ENCODE data around the gene P2RY2.

Gene P2RY2

GRCh38 chr11:73218106-73218829, at the start of gene P2RY2:
P2RY2 (plus strand) TSS chr11:73218281; CDS start chr11:73234160, 15,879 bp downstream.
- DNase-seq = peak; percentile 72

- no peak for DNase-seq
These were observed 49.0 kb upstream of the P2RY2 start for GRCh38 chr11:73168925-73169579.

- DNase-seq = no peak
These were observed 47.9 kb upstream of the P2RY2 start for GRCh38 chr11:73170140-73170539.

GRCh38 chr11:73171436-73172161, 46.5 kb upstream of the P2RY2 start:
- DNase-seq = no peak

GRCh38 chr11:73172992-73173656, 45.0 kb upstream of the P2RY2 start:
- no peak for DNase-seq

GRCh38 chr11:73173755-73174494, 44.2 kb upstream of the P2RY2 start:
- DNase-seq = no peak

- DNase-seq = no peak
These were observed 43.6 kb upstream of the P2RY2 start for GRCh38 chr11:73174495-73174791.

- no peak for DNase-seq
These were observed 42.4 kb upstream of the P2RY2 start for GRCh38 chr11:73175551-73176144.

- DNase-seq = no peak
These were observed 41.8 kb upstream of the P2RY2 start for GRCh38 chr11:73176145-73176873.

GRCh38 chr11:73176874-73177155, 41.3 kb upstream of the P2RY2 start:
- no peak for DNase-seq

- no peak for DNase-seq
These were observed 40.7 kb upstream of the P2RY2 start for GRCh38 chr11:73177380-73177777.

GRCh38 chr11:73177778-73178539, 40.1 kb upstream of the P2RY2 start:
- peak; percentile 96 for DNase-seq

GRCh38 chr11:73178681-73179080, 39.4 kb upstream of the P2RY2 start:
- no peak for DNase-seq

GRCh38 chr11:73182824-73183321, 35.2 kb upstream of the P2RY2 start:
- peak; percentile 98 for DNase-seq

- DNase-seq = peak; percentile 97
These were observed 33.0 kb upstream of the P2RY2 start for GRCh38 chr11:73184953-73185671.

- no peak for DNase-seq
These were observed 32.3 kb upstream of the P2RY2 start for GRCh38 chr11:73185680-73186293.

- no peak for DNase-seq
These were observed 31.7 kb upstream of the P2RY2 start for GRCh38 chr11:73186294-73186850.

GRCh38 chr11:73186886-73187285, 31.2 kb upstream of the P2RY2 start:
- DNase-seq = no peak

GRCh38 chr11:73187854-73188253, 30.2 kb upstream of the P2RY2 start:
- no peak for DNase-seq

All from OCI-M1 (cell line).